IMR-90 (cell line): ENCODE data around the gene IP6K1. TPM values are rescaled to one million over a fixed set of nuclear protein-coding genes. Genes with fewer than 3 reads are reported as not detected.
"Not testable (repeated sequence)": the region's sequence is repeated elsewhere in the genome, so short reads cannot be mapped to it uniquely, and the experiment has no call there.

ENCODE experiments used
- ATAC-seq: fragments of 200-7000 bp; cut with Tn5 transposase; 2 replicates; pipeline ENCODE4 v1.9.1; 2020; ENCODE audit warnings: low read depth, mild to moderate bottlenecking, moderate library complexity
- BruUV-seq: library from RNA; stranded (reverse); fragments of 400-500 nt; replicated peaks from 2 replicates; lab custom pipeline; 2021; lab: Mats Ljungman, UMichigan
- CTCF ChIA-PET: fragments of 300-600 bp; formaldehyde crosslinking; extraction: SDS; loops from one replicate; lab custom pipeline; 2021; ENCODE audit warnings: antibody characterized with exemption; lab: Yijun Ruan, JAX
- POLR2A ChIA-PET: fragments of 300-600 bp; sonication (Branson Sonifier 250); formaldehyde crosslinking; loops from one replicate; lab custom pipeline; 2022; ENCODE audit warnings: antibody characterized with exemption; ENCODE audit not compliant: unreplicated experiment; lab: Charles Lee
- DNase-seq: peaks from one replicate; pipeline ENCODE4 v3.0.0; 2013
- H2AFZ ChIP-seq: replicated peaks from 2 replicates; pipeline ENCODE3; 2013; ENCODE audit warnings: low read length, mild to moderate bottlenecking; ENCODE audit not compliant: poor library complexity
- H2AK5ac ChIP-seq: 2 replicates; pipeline ENCODE4 v1.6.1; 2013; ENCODE audit warnings: low read depth, low read length, inconsistent platforms
- H2AK9ac ChIP-seq: replicated peaks from 2 replicates; pipeline ENCODE3; 2013; ENCODE audit warnings: mild to moderate bottlenecking, low read depth, low read length, moderate library complexity; ENCODE audit not compliant: poor library complexity
- H2BK120ac ChIP-seq: 2 replicates; pipeline ENCODE4 v1.6.1; 2013; ENCODE audit warnings: low read depth, low read length, inconsistent platforms
- H2BK15ac ChIP-seq: 3 replicates; pipeline ENCODE4 v1.6.1; 2013; ENCODE audit warnings: low read depth, low read length, inconsistent platforms
- H2BK20ac ChIP-seq: 2 replicates; pipeline ENCODE4 v1.6.1; 2013; ENCODE audit warnings: low read depth, mild to moderate bottlenecking, inconsistent platforms, low read length, moderate library complexity
- H2BK5ac ChIP-seq: 2 replicates; pipeline ENCODE4 v1.6.1; 2013; ENCODE audit warnings: mild to moderate bottlenecking, low read depth, low read length, inconsistent platforms; ENCODE audit not compliant: poor library complexity, severe bottlenecking
- H3K14ac ChIP-seq: replicated peaks from 2 replicates; pipeline ENCODE4 v1.6.1; 2013; ENCODE audit warnings: low read depth, low read length, inconsistent platforms
- H3K18ac ChIP-seq: 2 replicates; pipeline ENCODE4 v1.6.1; 2013; ENCODE audit warnings: low read depth, low read length, control low read depth
- H3K23ac ChIP-seq: 2 replicates; pipeline ENCODE4 v1.6.1; 2013; ENCODE audit warnings: low read depth, low read length, inconsistent platforms
- H3K27ac ChIP-seq: 2 replicates; pipeline ENCODE4 v1.5.1; 2013; ENCODE audit warnings: mild to moderate bottlenecking, control low read depth, low read length; ENCODE audit not compliant: insufficient read depth
- H3K27me3 ChIP-seq: 2 replicates; pipeline ENCODE4 v1.6.1; 2013; ENCODE audit warnings: low read length; ENCODE audit not compliant: control insufficient read depth, insufficient read depth
- H3K36me3 ChIP-seq: 2 replicates; pipeline ENCODE4 v1.6.1; 2013; ENCODE audit warnings: low read length, mixed read lengths; ENCODE audit not compliant: control insufficient read depth, insufficient read depth
- H3K4ac ChIP-seq: 2 replicates; pipeline ENCODE4 v1.6.1; 2013; ENCODE audit warnings: low read depth, low read length, inconsistent platforms
- H3K4me1 ChIP-seq: 2 replicates; pipeline ENCODE4 v1.6.1; 2013; ENCODE audit warnings: low read length, mixed read lengths; ENCODE audit not compliant: control insufficient read depth, insufficient read depth
- H3K4me2 ChIP-seq: 2 replicates; pipeline ENCODE4 v1.6.1; 2013; ENCODE audit warnings: low read depth, mild to moderate bottlenecking, control low read depth, low read length, moderate library complexity
- H3K4me3 ChIP-seq: 2 replicates; pipeline ENCODE4 v1.5.1; 2013; ENCODE audit warnings: low read depth, mild to moderate bottlenecking, control low read depth, low read length, moderate library complexity; ENCODE audit not compliant: insufficient read depth
- H3K56ac ChIP-seq: 2 replicates; pipeline ENCODE4 v1.6.1; 2013; ENCODE audit warnings: low read length, inconsistent platforms; ENCODE audit not compliant: insufficient read depth; ENCODE audit errors: extremely low read depth
- H3K79me1 ChIP-seq, 2 experiments: 2 replicates each; pipeline ENCODE4 v1.6.1; 2013; ENCODE audit warnings: low read length in 2 of 2, inconsistent platforms in 1 of 2, low read depth in 1 of 2
- H3K9ac ChIP-seq: 2 replicates; pipeline ENCODE4 v1.6.1; 2013; ENCODE audit warnings: low read depth, low read length, control low read depth
- H3K9me1 ChIP-seq: 2 replicates; pipeline ENCODE4 v1.6.1; 2013; ENCODE audit warnings: low read length, inconsistent platforms; ENCODE audit not compliant: insufficient read depth
- H3K9me3 ChIP-seq: 2 replicates; pipeline ENCODE4 v1.6.1; 2013; ENCODE audit warnings: low read length; ENCODE audit not compliant: control insufficient read depth, insufficient read depth
- H4K20me1 ChIP-seq: 2 replicates; pipeline ENCODE4 v1.6.1; 2013; ENCODE audit warnings: low read length, inconsistent platforms; ENCODE audit not compliant: insufficient read depth
- H4K5ac ChIP-seq: 2 replicates; pipeline ENCODE4 v1.6.1; 2013; ENCODE audit warnings: mild to moderate bottlenecking, low read depth, low read length, control low read depth
- H4K8ac ChIP-seq, 2 experiments: 2 replicates each; pipeline ENCODE4 v1.6.1; 2013; ENCODE audit warnings: low read depth in 2 of 2, low read length in 2 of 2, control low read depth in 1 of 2, inconsistent platforms in 1 of 2
- H4K91ac ChIP-seq: 2 replicates; pipeline ENCODE4 v1.6.1; 2013; ENCODE audit warnings: low read depth, low read length, inconsistent platforms; ENCODE audit not compliant: insufficient read depth
- WGBS, 2 experiments: methylation state at CpG; one replicate each; pipeline versions ENCODE4 v1.1.5 to v1.1.7; 2013; ENCODE audit warnings: missing lambda C conversion rate in 2 of 2; ENCODE audit not compliant: insufficient read length in 1 of 2; ENCODE audit errors: extremely low coverage in 2 of 2; 5-methylcytosine and 5-hydroxymethylcytosine counted together
- dilution Hi-C: fragments of 300-500 bp; cut with HindIII; formaldehyde crosslinking; loops from one replicate; pipeline ENCODE4 v1.14.3; 2018; ENCODE audit warnings: low sequenced_read_pairs; ENCODE audit not compliant: unreplicated experiment
- in situ Hi-C: fragments of 300-500 bp; cut with MboI; formaldehyde crosslinking; loops from 3 replicates; pipeline ENCODE4 v1.14.3; 2019; ENCODE audit warnings: low sequenced_read_pairs, inconsistent platforms, mixed read lengths
- intact Hi-C: fragments of 100-400 bp; cut with micrococcal nuclease; formaldehyde crosslinking; loops from 2 replicates; pipeline ENCODE4 v1.10.0; 2022
- polyA plus RNA-seq, 3 experiments: library from polyadenylated mRNA; depleted of rRNA; stranded (reverse); fragments of >200 nt; gene quantifications; 2 replicates each; pipeline ENCODE4 v1.2.3, GENCODE V29; 2012; ENCODE audit warnings: low replicate concordance in 1 of 3
- total RNA-seq: library from RNA; depleted of rRNA; stranded (reverse); fragments of >200 nt; gene quantifications from 2 replicates; pipeline ENCODE4 v1.2.3, GENCODE V29; 2012

The IP6K1 gene
- total and polyA plus RNA-seq, 2 of the 4 experiments (the other 2 are of a cell fraction): 28.3 to 28.7 TPM

- ATAC-seq, H3K14ac ChIP-seq, H3K23ac ChIP-seq, H3K4me3 ChIP-seq, H3K36me3 ChIP-seq, intact Hi-C loops, H2AK5ac ChIP-seq, H2AFZ ChIP-seq, H3K27ac ChIP-seq, H3K27me3 ChIP-seq, H3K4me2 ChIP-seq, H3K56ac ChIP-seq, H4K5ac ChIP-seq, H4K8ac ChIP-seq, DNase-seq, H2BK120ac ChIP-seq, CTCF ChIA-PET, H3K9me3 ChIP-seq, H2BK5ac ChIP-seq, H4K91ac ChIP-seq, H3K18ac ChIP-seq, in situ Hi-C loops, H3K4ac ChIP-seq, H2BK15ac ChIP-seq, H3K9ac ChIP-seq, POLR2A ChIA-PET, H3K4me1 ChIP-seq, H2BK20ac ChIP-seq, dilution Hi-C loops, H2AK9ac ChIP-seq, BruUV-seq: not testable (repeated sequence)
- Histone ChIP-seq H3K9me1 (peaks cover 11% of the 10 kb centered on the region; the same call in 1 of the 2 replicates), H4K20me1 (peaks cover 64% of the 10 kb centered on the region), H3K79me1 (peaks cover 22 to 68% of the 10 kb centered on the region in 2 experiments)
- WGBS, 2 experiments: 80% methylated on average over 1 of the region's 8 CpGs; no CpG with 5 or more reads in 1 of the 2 experiments
These were observed 10.2 kb downstream of the IP6K1 start for GRCh38 chr3:49776101-49776500.
